Measurements from ENCODE around the gene RPS23. TPM values are rescaled to one million over a fixed set of nuclear protein-coding genes. Genes with fewer than 3 reads are reported as not detected.

The RPS23 gene
- total and polyA plus RNA-seq, 2 of the 8 experiments (the other 6 are each of a cell fraction or from before 2014, with no cell fraction given) = 2,559 to 4,867 TPM

DNA sequence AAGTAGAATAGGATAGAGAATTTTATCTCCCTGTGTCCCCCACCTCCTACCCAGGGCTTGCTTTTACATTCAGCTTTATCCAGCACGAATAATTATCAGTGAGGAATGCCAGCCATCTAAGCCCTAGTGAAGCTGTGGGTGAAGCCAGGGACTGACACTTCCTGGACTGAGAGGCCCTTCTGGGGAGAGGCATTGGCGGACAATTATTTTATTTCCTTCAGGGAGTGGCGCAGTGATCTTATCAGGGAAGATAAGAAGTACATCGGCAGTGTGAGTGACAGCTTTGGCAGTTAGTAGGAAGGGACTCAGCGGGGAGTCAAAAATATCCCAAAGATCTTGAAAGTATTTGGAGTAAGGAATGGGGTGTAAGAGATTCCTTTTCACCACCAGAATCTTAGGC, 34.9 kb upstream of the RPS23 start:
- DNase-seq (ENCODE audit: low read depth in 1 of 2, low spot score in 2 of 2) = no peak
- ChIA-PET CTCF (ENCODE audit: partially characterized antibody) (interaction anchor here (0.6 to 6.9 kb wide), 21 partner anchors 9 to 1288 kb away, joined by 3 to 130 read pairs (median 4); no protein-coding TSS in a partner anchor), POLR2A (ENCODE audit: partially characterized antibody) (interaction anchor here (0.7 to 2.6 kb wide), 3 partner anchors 19 to 39 kb away, joined by 3 to 9 read pairs (median 6); partner anchors contain the start of gene RPS23)
- Histone ChIP-seq H3K4me3 (ENCODE audit: extremely low read depth in 1 of 4, insufficient read depth in 2 of 4, low read depth in 3 of 4, low read length in 4 of 4) (no peak overlapping the region), H3K23ac (ENCODE audit: insufficient read length) (no peak overlapping the region), H3K27me3 (replicated peaks in 1 of 4; ENCODE audit: control insufficient read depth in 3 of 4, extremely low read depth in 1 of 4, insufficient read depth in 3 of 4, low read length in 3 of 4) (no peaks in the 10 kb centered on the region), H3K4me1 (replicated peaks in 1 of 4; ENCODE audit: control insufficient read depth in 3 of 4, insufficient read depth in 4 of 4, low read length in 3 of 4) (peaks cover 0 to 9% (median 0%) of the 10 kb centered on the region in 4 experiments; a peak in 3 of 7 replicates), H3K23me2 (ENCODE audit: low read depth, low read length) (no peaks in the 10 kb centered on the region), H2AFZ (ENCODE audit: low read length) (no peak overlapping the region), H3K79me1 (ENCODE audit: low read depth, low read length) (no peaks in the 10 kb centered on the region), H4K5ac (ENCODE audit: insufficient read length, low read depth, low read length) (no peak overlapping the region), H2BK20ac (ENCODE audit: low read length) (no peak overlapping the region), H3K4ac (replicated peaks; ENCODE audit: insufficient read length, low read depth, low read length) (no peak overlapping the region), H2BK120ac (replicated peaks; ENCODE audit: low read depth, low read length) (no peak overlapping the region), H4K91ac (replicated peaks; ENCODE audit: insufficient read length, low read length) (no peak overlapping the region), H3K4me2 (ENCODE audit: insufficient read depth in 1 of 2, low read depth in 2 of 2, low read length in 2 of 2) (no peak overlapping the region), H3K27ac (ENCODE audit: low read depth, low read length) (no peak overlapping the region), H2BK12ac (ENCODE audit: low read depth, low read length) (no peak overlapping the region), H3K9ac (replicated peaks in 1 of 4; ENCODE audit: extremely low read depth in 1 of 4, low read depth in 3 of 4, low read length in 3 of 4) (no peak overlapping the region), H3K36me3 (ENCODE audit: control insufficient read depth in 2 of 4, insufficient read depth in 4 of 4, low read length in 3 of 4) (no peaks in the 10 kb centered on the region), H3K18ac (ENCODE audit: extremely low read depth, low read length) (no peak overlapping the region), H2BK15ac (ENCODE audit: low read length) (no peak overlapping the region), H3K79me2 (ENCODE audit: control insufficient read depth in 1 of 2, insufficient read depth in 2 of 2, low read length in 2 of 2) (no peaks in the 10 kb centered on the region), H2AK5ac (ENCODE audit: low read depth, low read length) (no peak overlapping the region), H4K8ac (ENCODE audit: extremely low read depth, insufficient read depth, low read length) (no peak overlapping the region), H4K20me1 (replicated peaks in 1 of 2; ENCODE audit: control insufficient read depth in 1 of 2, insufficient read depth in 2 of 2, low read length in 2 of 2) (no peaks in the 10 kb centered on the region), H3K9me3 (ENCODE audit: insufficient read depth in 2 of 2, low read depth in 1 of 2, low read length in 1 of 2) (peaks cover 2 to 4% of the 10 kb centered on the region in 2 experiments; a peak in 1 of 4 replicates), H3K14ac (ENCODE audit: insufficient read length) (no peak overlapping the region), H2BK5ac (ENCODE audit: low read depth, low read length) (no peak overlapping the region), H3K56ac (replicated peaks; ENCODE audit: insufficient read length, low read depth, low read length) (no peak overlapping the region)
- 73% methylated on average over 5 of the region's 5 CpGs; no CpG with 5 or more reads in 1 of the 2 experiments for WGBS, 2 experiments (ENCODE audit: extremely low coverage in 1 of 2, insufficient coverage in 1 of 2, insufficient read length in 1 of 2, insufficient replicate concordance in 2 of 2, low coverage in 1 of 2, low lambda C conversion rate in 2 of 2, missing lambda C conversion rate in 1 of 2)
- no peak for FAIRE-seq
- TF ChIP-seq, protein P1, sequence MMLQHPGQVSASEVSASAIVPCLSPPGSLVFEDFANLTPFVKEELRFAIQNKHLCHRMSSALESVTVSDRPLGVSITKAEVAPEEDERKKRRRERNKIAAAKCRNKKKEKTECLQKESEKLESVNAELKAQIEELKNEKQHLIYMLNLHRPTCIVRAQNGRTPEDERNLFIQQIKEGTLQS (IDR thresholded peaks at IDR 0.05; ENCODE audit: insufficient read depth, low read depth, low read length) = no peak
- TF ChIP-seq TEAD4 (IDR thresholded peaks at IDR 0.05; ENCODE audit: low read depth, low read length) = no peak
- TF ChIP-seq, protein P2, sequence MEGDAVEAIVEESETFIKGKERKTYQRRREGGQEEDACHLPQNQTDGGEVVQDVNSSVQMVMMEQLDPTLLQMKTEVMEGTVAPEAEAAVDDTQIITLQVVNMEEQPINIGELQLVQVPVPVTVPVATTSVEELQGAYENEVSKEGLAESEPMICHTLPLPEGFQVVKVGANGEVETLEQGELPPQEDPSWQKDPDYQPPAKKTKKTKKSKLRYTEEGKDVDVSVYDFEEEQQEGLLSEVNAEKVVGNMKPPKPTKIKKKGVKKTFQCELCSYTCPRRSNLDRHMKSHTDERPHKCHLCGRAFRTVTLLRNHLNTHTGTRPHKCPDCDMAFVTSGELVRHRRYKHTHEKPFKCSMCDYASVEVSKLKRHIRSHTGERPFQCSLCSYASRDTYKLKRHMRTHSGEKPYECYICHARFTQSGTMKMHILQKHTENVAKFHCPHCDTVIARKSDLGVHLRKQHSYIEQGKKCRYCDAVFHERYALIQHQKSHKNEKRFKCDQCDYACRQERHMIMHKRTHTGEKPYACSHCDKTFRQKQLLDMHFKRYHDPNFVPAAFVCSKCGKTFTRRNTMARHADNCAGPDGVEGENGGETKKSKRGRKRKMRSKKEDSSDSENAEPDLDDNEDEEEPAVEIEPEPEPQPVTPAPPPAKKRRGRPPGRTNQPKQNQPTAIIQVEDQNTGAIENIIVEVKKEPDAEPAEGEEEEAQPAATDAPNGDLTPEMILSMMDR (IDR thresholded peaks at IDR 0.05; ENCODE audit: control extremely low read depth in 1 of 3, insufficient read depth in 1 of 3, low read depth in 1 of 3, low read length in 3 of 3) = no peak
